CD4-positive, alpha-beta T cell treated with Interferon gamma for 1 hour (primary cell): ENCODE data around the gene PCDHGA6.
"Not testable (repeated sequence)": the region's sequence is repeated elsewhere in the genome, so short reads cannot be mapped to it uniquely, and the experiment has no call there.

Experiments
- DNase-seq: peaks from one replicate; pipeline ENCODE4 v3.0.0-alpha.2; 2020

The PCDHGA6 gene

DNA sequence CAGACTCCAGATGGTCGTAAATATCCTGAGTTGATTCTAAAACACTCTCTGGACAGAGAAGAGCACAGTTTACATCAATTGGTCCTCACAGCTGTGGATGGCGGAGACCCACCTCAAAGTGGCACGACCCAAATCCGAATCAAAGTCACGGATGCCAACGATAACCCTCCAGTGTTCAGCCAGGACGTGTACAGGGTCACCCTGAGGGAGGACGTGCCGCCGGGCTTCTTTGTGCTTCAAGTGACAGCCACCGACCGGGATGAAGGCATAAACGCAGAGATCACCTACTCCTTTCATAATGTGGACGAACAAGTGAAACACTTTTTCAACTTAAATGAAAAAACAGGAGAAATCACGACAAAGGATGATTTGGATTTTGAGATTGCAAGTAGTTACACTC is 13.0 kb upstream of the PCDHGA6 start:
- DNase-seq, result no peak

GRCh38 chr5:141362719-141363118 is 11.0 kb upstream of the PCDHGA6 start:
- DNase-seq, result no peak

DNA sequence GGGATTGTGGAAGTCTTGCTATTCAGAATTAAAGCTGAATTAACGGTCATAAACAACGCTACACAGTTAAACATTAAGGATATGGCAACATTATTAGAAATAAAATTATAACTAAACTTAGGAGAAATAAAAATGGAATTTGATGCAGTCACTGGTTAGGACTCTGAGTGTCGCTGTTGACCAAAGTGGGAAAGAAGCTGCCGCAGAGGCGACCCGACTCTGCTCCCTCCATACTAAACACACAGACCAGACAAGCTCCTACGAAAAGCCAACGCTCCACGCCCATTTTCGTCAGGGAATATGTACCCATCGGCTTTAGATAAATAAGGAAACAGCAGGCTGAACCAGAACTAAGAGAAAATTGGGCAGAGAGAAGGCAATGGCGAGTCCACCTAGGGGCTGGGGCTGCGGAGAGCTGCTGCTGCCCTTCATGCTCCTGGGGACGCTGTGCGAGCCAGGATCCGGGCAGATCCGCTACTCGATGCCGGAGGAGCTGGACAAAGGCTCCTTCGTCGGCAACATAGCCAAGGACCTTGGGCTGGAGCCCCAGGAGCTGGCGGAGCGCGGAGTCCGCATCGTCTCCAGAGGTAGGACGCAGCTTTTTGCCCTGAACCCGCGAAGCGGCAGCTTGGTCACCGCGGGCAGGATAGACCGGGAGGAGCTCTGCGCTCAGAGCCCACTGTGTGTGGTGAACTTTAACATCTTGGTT is 9.6 kb upstream of the PCDHGA6 start, which contains the start of gene PCDHGA5:
Gene PCDHGA5 (plus strand): TSS at position 211 of the 709 bp plus-strand sequence. CDS start 169 bp downstream, at position 380.
- DNase-seq, result no peak

GRCh38 chr5:141366016-141366896 is 7.4 kb upstream of the PCDHGA6 start:
- no peak for DNase-seq

GRCh38 chr5:141369994-141370848 is 3.5 kb upstream of the PCDHGA6 start, which contains the start of gene PCDHGB3:
Gene PCDHGB3, plus strand, starts transcription at chr5:141370242. Its CDS starts 153 bp downstream, at chr5:141370395.
- DNase-seq, result peak; percentile 13

DNA sequence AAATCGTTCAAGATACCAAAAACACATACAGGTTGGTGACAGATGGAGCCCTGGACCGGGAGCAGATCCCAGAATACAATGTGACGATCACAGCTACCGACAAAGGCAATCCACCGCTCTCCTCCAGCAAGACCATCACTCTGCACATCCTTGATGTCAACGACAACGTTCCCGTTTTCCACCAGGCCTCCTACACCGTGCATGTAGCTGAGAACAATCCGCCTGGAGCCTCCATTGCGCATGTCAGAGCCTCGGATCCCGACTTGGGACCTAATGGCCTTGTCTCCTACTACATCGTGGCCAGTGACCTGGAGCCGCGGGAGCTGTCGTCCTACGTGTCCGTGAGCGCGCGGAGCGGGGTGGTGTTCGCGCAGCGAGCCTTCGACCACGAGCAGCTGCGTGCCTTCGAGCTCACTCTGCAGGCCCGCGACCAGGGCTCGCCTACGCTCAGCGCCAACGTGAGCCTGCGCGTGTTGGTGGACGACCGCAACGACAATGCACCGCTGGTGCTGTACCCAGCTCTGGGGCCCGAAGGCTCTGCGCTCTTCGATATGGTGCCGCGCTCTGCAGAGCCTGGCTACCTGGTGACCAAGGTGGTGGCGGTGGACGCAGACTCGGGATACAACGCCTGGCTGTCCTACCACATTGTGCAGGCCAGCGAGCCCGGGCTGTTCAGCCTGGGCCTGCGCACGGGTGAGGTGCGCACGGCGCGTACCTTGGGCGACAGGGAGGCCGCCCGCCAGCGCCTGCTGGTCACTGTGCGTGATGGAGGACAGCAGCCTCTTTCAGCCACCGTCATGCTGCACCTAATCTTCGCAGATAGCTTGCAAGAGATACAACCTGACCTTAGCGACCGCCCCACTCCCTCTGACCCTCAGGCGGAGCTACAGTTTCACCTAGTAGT is 1.9 kb upstream of the PCDHGA6 start:
- no peak for DNase-seq

GRCh38 chr5:141374627-141375026 is 936 bp downstream of the PCDHGA6 start:
- DNase-seq, result no peak

DNA sequence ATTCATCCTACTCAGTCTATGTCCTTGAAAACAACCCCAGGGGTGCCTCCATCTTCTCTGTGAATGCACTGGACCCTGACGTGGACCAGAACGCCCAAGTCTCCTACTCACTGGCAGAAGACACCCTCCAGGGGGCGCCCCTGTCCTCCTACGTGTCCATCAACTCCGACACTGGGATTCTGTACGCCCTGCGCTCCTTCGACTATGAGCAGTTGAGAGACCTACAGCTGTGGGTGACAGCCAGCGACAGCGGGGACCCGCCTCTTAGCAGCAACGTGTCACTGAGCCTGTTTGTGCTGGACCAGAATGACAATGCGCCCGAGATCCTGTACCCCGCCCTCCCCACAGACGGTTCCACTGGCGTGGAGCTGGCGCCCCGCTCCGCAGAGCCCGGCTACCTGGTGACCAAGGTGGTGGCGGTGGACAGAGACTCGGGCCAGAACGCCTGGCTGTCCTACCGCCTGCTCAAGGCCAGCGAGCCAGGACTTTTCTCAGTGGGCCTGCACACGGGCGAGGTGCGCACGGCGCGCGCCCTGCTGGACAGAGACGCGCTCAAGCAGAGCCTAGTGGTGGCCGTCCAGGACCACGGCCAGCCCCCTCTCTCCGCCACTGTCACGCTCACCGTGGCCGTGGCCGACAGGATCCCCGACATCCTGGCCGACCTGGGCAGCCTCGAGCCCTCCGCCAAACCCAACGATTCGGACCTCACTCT is 1.9 kb downstream of the PCDHGA6 start:
- DNase-seq, result not testable (repeated sequence)

GRCh38 chr5:141382469-141383294 is 9.0 kb downstream of the PCDHGA6 start, which contains the start of gene PCDHGA7:
Gene PCDHGA7, plus strand, starts transcription at chr5:141382742. Its CDS starts 158 bp downstream, at chr5:141382900.
- no peak for DNase-seq

DNA sequence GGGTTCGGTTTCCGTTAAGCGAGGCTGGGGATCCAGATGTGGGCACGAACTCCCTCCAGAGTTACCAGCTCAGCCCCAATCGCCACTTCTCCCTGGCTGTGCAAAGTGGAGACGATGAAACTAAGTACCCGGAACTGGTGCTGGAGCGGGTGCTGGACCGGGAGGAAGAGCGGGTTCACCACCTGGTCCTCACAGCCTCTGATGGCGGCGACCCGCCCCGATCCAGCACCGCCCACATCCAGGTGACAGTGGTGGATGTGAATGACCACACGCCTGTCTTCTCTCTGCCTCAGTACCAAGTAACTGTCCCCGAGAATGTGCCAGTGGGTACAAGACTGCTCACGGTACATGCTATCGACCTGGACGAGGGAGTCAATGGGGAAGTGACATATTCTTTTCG is 9.7 kb downstream of the PCDHGA6 start:
- DNase-seq, result no peak

- no peak for DNase-seq
Measured at GRCh38 chr5:141384471-141385267, 11.0 kb downstream of the PCDHGA6 start.

- not testable (repeated sequence) for DNase-seq
Measured at GRCh38 chr5:141387557-141388311, 14.0 kb downstream of the PCDHGA6 start, which contains the start of gene PCDHGB4. Gene PCDHGB4, plus strand, starts transcription at chr5:141387698. Its CDS starts 187 bp downstream, at chr5:141387885.

DNA sequence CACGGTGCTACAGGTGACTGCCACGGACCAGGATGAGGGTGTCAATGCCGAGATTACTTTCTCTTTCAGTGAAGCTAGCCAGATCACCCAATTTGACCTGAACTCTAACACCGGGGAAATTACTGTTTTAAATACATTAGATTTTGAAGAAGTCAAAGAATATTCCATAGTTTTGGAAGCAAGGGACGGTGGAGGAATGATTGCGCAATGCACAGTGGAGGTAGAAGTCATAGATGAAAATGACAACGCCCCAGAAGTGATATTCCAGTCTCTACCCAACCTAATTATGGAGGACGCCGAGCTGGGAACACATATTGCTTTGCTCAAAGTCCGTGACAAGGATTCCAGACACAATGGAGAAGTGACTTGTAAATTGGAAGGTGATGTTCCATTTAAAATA is 15.0 kb downstream of the PCDHGA6 start:
- no peak for DNase-seq

GRCh38 chr5:141389153-141390042 is 15.7 kb downstream of the PCDHGA6 start:
- no peak for DNase-seq

DNA sequence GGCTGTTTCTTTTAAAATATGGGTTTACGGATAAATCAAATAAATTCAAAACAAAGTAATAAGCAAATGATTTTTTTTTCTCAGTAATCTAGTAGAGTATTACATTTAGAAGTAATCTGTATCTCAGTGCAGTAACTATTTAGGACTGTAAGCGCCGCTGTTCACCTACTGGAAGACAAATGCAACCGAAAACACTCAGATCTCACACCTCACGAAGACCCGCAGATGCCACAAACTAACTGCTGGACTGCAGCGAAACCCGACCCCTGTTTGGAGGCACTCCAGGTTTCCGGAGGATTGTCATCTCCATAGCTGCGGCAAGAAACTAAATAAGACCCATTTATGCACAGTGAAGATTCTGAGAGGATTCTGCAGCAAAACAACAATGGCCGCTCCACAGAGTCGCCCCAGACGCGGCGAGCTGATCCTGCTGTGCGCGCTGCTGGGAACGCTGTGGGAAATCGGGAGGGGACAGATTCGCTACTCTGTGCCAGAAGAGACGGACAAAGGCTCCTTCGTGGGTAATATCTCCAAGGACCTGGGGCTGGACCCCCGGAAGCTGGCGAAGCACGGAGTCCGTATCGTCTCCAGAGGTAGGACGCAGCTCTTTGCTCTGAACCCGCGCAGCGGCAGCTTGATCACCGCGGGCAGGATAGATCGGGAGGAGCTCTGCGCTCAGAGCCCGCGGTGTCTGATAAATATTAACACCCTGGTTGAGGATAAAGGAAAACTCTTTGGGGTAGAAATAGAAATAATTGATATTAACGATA is 18.9 kb downstream of the PCDHGA6 start, which contains the start of gene PCDHGA8:
Gene PCDHGA8 (plus strand): TSS at position 205 of the 770 bp plus-strand sequence. CDS start 181 bp downstream, at position 386.
- no peak for DNase-seq

- DNase-seq, result no peak
Measured at GRCh38 chr5:141393267-141393666, 19.6 kb downstream of the PCDHGA6 start.
